ENCODE measurements around the gene FAM20A.

The FAM20A gene

DNA sequence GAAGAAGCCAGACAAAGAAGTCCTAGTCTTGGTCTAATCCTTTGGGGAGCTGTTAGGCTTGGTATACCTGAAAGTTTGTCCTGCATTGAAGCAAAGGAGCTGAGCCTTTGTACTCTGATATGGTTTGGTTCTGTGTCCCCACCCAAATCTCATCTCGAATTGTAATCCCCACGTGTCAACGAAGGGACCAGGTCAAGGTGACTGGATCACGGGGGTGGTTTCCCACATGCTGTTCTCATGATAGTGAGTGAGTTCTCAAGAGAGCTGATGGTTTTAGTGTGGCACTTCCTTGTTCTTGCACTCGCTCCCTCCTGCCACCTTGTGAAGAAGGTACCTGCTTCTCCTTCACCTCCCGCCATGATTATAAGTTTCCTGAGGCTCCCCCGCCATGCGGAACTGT, 33.6 kb downstream of the FAM20A start:
- Mint-ChIP-seq H3K4me1 (peaks cover 28% of the 10 kb centered on the region), H3K27ac (peak overlapping the region in 1 of 3 experiments; percentile 14), H3K4me3 (no peak overlapping the region), H3K27me3 (ENCODE audit: low read depth) (peaks cover 58% of the 10 kb centered on the region), H3K9me3 (no peaks in the 10 kb centered on the region), H3K36me3 (ENCODE audit: low read depth) (no peaks in the 10 kb centered on the region)
- no peak for TF ChIP-seq CTCF (IDR thresholded peaks at IDR 0.05; ENCODE audit: unreplicated experiment in 3 of 3)

DNA sequence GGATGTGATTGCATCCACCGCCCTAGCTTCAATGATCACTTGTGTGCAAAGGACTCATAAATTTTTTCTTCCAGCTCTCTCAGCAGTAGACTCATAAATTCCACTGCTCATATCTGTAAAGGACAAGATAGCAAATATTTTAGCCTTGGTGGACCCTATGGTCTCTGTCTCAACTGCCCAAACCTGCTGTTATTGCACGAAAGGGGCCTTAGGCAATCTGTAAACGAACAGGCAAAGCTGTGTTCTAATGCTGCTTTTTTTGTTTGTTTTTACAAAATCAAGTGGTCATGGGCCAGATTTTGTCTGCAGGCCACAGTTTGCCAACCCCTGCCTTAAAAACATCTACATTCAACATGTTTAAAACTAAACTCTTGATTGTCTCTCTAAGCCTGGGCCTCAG, 34.1 kb downstream of the FAM20A start:
- TF ChIP-seq CTCF (IDR thresholded peaks at IDR 0.05; ENCODE audit: unreplicated experiment in 3 of 3): no peak
- no peaks in the 10 kb centered on the region for H3K36me3 Mint-ChIP-seq (ENCODE audit: low read depth)
- H3K27me3 Mint-ChIP-seq (ENCODE audit: low read depth): peaks cover 59% of the 10 kb centered on the region
- no peak overlapping the region for H3K4me3 Mint-ChIP-seq
- peaks cover 28% of the 10 kb centered on the region for H3K4me1 Mint-ChIP-seq
- peak overlapping the region in 2 of 3 experiments; percentile 35 to 71 for H3K27ac Mint-ChIP-seq
- H3K9me3 Mint-ChIP-seq: no peaks in the 10 kb centered on the region

DNA sequence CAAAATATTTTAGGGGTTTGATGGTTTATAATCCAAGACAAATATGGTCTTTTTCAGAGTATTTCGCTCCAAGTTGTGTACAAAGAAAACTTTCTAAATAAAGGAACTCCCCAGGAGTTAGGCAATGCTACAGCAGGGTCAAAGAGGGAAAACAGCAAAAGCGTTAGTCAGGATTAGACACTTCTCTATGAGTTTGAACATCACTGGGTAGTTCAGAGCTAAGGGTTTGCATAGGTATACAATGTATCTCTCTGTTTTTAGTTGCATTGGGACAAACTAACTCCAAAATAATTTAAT, 34.8 kb downstream of the FAM20A start:
- Mint-ChIP-seq H3K4me1 (peaks cover 26% of the 10 kb centered on the region), H3K27ac (peak overlapping the region in 1 of 3 experiments; percentile 35)

GRCh38 chr17:68565661-68566441, 35.3 kb downstream of the FAM20A start:
- TF ChIP-seq CTCF (IDR thresholded peaks at IDR 0.05; ENCODE audit: unreplicated experiment in 3 of 3): no peak
- H3K36me3 Mint-ChIP-seq (ENCODE audit: low read depth): no peaks in the 10 kb centered on the region
- H3K9me3 Mint-ChIP-seq: no peaks in the 10 kb centered on the region
- H3K4me3 Mint-ChIP-seq: no peak overlapping the region
- peaks cover 27% of the 10 kb centered on the region for H3K4me1 Mint-ChIP-seq
- peak overlapping the region in 2 of 3 experiments; percentile 1 to 35 for H3K27ac Mint-ChIP-seq
- peaks cover 57% of the 10 kb centered on the region for H3K27me3 Mint-ChIP-seq (ENCODE audit: low read depth)

More for the DNA sequence above, 34.8 kb downstream of the FAM20A start:
- Mint-ChIP-seq H3K36me3 (ENCODE audit: low read depth) (no peaks in the 10 kb centered on the region), H3K27me3 (ENCODE audit: low read depth) (peaks cover 61% of the 10 kb centered on the region), H3K9me3 (no peaks in the 10 kb centered on the region), H3K4me3 (no peak overlapping the region)
- no peak for TF ChIP-seq CTCF (IDR thresholded peaks at IDR 0.05; ENCODE audit: unreplicated experiment in 3 of 3)

DNA sequence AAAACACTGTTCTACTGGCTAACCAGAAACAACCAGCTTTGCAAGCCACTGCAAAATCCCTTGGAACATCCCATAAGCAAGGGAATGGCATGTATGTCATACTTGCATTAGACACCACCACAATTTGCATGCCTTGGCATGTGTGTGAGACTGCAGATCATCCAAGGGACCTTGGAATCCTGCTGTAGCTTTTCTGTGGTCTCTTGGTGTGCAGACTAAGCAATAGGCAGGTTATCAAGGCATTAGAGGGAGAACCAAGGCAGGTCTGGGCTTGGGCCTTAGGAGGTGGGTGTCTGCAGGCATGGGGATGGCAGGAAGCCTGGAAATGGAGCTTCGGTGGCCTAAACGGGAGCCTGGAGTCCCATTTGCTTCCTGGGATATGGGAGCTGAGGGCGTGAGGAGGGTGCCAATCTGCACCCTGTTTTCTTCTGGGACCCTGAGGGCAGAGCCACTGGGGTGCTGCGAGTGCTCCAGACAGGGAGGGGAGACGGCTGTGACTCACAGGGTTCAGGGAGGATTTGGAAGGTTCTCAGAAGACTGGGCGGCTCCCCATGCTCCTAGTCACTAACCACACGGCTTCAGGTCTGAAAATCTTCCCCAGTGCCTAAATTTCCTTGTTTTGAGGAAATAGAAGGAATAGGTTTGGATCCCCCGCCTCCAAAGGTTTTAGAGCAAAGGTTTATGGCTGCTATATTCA, 36.6 kb downstream of the FAM20A start:
- Mint-ChIP-seq H3K27ac (no peak overlapping the region), H3K4me3 (no peak overlapping the region), H3K27me3 (ENCODE audit: low read depth) (peaks cover 51% of the 10 kb centered on the region), H3K9me3 (no peaks in the 10 kb centered on the region), H3K36me3 (ENCODE audit: low read depth) (no peaks in the 10 kb centered on the region), H3K4me1 (peaks cover 22% of the 10 kb centered on the region)
- no peak for TF ChIP-seq CTCF (IDR thresholded peaks at IDR 0.05; ENCODE audit: unreplicated experiment in 3 of 3)

All from nephron (organoid).